ENCODE measurements around the gene MFAP3L.

Gene MFAP3L

DNA sequence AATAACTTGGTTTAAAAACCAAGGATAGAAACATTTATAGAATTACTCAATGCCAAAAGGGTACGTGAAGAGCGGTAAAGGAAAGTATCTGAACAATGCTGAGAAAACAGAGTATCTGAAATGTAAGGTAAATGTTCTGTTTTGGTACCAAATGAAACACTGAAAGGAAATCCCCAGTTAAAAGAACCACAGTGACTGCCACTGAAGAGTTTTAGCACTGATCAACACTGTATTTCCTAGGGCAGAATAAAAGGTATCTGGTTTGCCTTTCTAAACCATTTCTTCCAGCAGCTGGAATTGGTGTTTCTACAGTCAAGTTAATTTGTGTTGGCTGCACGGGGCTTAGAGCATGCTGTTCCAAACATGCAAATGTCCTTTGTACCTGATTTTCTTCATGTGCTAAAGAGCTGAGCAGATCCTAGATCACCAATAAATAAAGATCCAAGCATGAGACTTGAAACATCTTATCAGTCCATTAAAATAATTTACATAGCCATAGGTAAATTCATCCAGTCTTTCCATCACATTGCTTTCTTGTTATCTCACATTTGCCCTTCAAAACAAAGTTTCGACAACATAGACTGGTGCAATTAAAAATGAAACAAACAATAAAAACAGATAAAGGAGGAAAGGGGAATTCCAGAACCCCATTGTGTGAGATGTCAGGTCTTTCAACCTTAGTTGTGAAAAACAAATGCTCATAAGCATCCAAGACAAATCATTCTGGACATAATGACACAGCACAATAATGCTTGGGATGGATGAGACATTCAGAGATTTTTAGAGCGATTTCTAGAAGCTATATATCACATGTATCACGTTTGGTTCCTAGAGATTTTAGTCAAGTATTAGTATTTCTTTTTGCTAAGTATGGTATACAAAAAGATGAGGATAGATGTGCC, 38.6 kb downstream of the MFAP3L start:
- H3K9me3 ChIP-seq (ENCODE audit: control insufficient read depth, insufficient read depth, low read length): no peaks in the 10 kb centered on the region
- H3K4me1 ChIP-seq (ENCODE audit: insufficient read depth, low read length): peaks cover 13% of the 10 kb centered on the region
- H3K36me3 ChIP-seq (ENCODE audit: insufficient read depth, low read length): no peaks in the 10 kb centered on the region; the same call in 1 of the 2 replicates
- no peak overlapping the region for H3K9ac ChIP-seq (ENCODE audit: low read depth, low read length)

DNA sequence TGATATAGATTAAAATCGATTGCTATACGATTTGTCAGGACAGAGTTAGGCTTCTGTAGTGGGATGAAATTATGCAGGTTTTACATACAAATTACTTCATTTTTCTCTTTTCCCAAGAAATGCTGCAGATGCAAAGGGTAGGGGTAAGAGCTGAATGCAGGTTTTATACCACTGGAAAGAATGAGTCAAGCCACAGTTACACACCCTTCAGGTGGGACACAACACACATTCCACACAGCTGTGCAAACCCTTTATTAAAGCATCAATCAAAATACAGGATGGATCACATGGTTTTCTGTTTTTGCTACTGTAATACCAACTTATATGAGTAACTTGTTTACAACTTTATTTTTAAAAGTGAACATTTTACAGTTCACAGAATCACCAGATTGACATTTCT, 39.8 kb downstream of the MFAP3L start:
- peaks cover 13% of the 10 kb centered on the region for H3K4me1 ChIP-seq (ENCODE audit: insufficient read depth, low read length)
- no peaks in the 10 kb centered on the region for H3K9me3 ChIP-seq (ENCODE audit: control insufficient read depth, insufficient read depth, low read length)
- H3K9ac ChIP-seq (ENCODE audit: low read depth, low read length): no peak overlapping the region
- H3K36me3 ChIP-seq (ENCODE audit: insufficient read depth, low read length): no peaks in the 10 kb centered on the region; the same call in 1 of the 2 replicates

DNA sequence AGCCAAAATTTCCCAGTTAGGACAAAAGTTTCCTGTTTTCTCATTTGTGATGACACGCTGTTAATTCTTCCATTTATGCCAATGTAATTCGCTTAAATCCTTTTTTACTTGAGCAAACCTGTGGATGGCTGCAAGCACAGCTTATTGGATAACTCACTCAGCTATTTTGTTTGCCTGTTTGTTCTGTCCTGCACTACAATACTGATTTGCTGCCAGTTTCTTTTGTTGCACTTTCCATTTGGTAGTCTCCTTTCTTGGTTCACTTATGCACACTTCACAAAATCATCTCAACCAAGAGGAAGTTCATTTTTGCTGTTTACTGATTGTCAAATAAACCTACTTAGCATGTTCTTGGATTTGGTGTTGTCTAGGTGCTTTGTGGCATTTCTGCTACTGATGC, 40.3 kb downstream of the MFAP3L start:
- H3K4me1 ChIP-seq (ENCODE audit: insufficient read depth, low read length): peaks cover 13% of the 10 kb centered on the region
- no peaks in the 10 kb centered on the region; the same call in 1 of the 2 replicates for H3K36me3 ChIP-seq (ENCODE audit: insufficient read depth, low read length)
- no peak overlapping the region for H3K9ac ChIP-seq (ENCODE audit: low read depth, low read length)

DNA sequence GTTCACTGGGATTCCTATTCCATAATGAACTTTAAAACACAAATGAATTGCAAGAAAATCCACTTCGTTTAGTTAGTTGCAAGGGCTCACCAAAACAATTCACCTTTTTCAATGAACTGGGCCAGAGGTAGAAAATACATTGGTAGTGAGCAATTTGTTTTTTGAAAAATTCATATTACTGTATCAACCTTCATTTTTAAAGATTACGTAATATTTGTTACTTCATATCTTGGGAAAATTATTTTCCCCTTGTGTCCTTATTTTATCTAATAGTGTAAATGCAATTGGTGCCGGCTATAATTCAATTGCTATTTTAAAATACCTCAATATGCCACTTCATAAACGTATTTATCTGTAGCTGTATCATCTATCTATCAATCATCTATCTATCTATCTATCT, 41.5 kb downstream of the MFAP3L start:
- Histone ChIP-seq H3K36me3 (ENCODE audit: insufficient read depth, low read length) (no peaks in the 10 kb centered on the region; the same call in 1 of the 2 replicates), H3K9ac (ENCODE audit: low read depth, low read length) (no peak overlapping the region), H3K9me3 (ENCODE audit: control insufficient read depth, insufficient read depth, low read length) (no peaks in the 10 kb centered on the region), H3K4me1 (ENCODE audit: insufficient read depth, low read length) (peaks cover 13% of the 10 kb centered on the region)

More for the DNA sequence above, 40.3 kb downstream of the MFAP3L start:
- no peaks in the 10 kb centered on the region for H3K9me3 ChIP-seq (ENCODE audit: control insufficient read depth, insufficient read depth, low read length)

DNA sequence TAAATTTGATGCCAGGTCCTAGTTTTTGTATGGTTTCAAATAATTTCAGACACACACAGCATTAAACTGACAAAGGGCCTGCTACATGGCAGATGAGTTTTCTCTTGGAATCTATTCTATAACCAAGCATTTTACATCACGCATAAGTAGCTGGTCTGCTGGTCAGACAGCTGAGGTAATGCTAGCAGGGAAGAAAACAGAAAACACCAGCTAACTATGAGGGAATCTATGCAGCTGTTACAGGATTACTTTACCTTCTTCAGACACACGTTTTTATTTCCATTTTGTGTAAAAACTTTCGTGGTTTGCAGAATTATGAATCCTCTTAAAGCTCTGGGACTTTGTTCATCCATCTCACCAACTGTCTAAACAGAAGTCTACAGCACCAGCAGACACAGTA, 42.0 kb downstream of the MFAP3L start:
- Histone ChIP-seq H3K9ac (ENCODE audit: low read depth, low read length) (no peak overlapping the region), H3K4me1 (ENCODE audit: insufficient read depth, low read length) (peaks cover 13% of the 10 kb centered on the region), H3K36me3 (ENCODE audit: insufficient read depth, low read length) (no peaks in the 10 kb centered on the region), H3K9me3 (ENCODE audit: control insufficient read depth, insufficient read depth, low read length) (no peaks in the 10 kb centered on the region)

DNA sequence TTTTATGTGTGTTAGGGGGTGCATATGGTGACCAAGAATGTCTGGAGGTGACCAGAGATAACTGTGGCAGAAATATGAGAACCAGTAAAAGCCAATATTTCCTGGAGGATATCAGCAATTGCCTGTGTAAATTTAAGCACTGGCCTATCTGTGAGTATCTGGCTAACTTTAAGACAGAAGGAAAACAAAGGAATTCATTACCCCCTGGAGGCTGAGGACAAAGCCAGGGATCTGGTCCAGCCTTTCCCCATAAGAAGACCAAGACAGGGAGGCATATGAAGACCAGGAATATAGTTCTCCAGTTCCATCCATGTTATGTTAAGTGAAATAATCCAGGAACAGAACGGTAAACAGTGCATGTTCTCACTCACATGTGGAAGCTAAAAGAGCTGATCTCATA, 49.2 kb downstream of the MFAP3L start:
- Histone ChIP-seq H3K4me1 (ENCODE audit: insufficient read depth, low read length) (peaks cover 10% of the 10 kb centered on the region), H3K9ac (ENCODE audit: low read depth, low read length) (no peak overlapping the region), H3K36me3 (ENCODE audit: insufficient read depth, low read length) (no peaks in the 10 kb centered on the region), H3K9me3 (ENCODE audit: control insufficient read depth, insufficient read depth, low read length) (no peaks in the 10 kb centered on the region)

DNA sequence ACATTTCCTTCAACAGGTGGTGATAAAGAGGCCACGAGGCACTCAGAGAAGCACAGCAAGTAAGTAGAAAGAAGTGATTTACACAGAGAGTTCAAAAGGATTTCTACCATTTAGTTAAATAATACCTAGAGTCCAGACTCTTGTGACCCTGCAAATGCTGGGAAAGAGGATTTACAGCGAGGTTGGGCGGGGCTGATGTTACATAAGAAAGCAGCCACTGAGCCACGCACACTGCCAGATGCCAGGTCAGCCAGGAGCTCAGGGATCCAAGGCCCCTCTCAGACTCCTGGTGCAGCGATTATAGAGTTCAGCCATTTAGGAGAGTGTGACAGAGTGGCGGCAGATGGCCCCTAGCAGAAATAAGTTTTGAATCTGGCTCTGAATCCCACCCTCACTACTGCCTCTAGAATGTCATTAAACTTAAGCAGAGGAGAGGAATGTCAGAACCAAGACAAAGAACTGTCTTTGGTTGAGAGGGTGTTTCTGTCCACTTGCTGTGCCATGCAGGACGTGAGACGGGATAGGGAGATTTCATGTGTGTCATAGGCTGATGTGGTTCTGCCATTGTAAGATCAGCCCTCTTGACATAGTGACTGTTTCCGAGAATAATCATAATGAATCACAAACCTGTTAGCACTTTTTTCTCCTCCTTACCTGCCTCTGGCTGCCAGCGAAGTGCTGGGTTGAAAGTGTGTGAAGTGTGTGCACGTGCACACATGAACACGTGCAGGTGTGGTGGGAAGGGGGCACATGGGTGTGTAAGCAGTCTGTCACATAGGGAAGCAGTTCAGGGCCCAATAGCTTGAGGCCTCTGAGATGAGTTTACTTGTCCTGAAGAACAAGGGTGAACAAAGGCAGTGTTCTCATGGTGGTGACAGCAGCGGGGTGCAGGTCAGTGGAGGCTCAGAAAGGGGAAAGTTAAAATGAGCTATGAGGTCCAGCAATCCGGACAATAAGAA, 50.1 kb downstream of the MFAP3L start:
- Histone ChIP-seq H3K9me3 (ENCODE audit: control insufficient read depth, insufficient read depth, low read length) (no peaks in the 10 kb centered on the region), H3K4me1 (ENCODE audit: insufficient read depth, low read length) (peaks cover 10% of the 10 kb centered on the region), H3K36me3 (ENCODE audit: insufficient read depth, low read length) (no peaks in the 10 kb centered on the region), H3K9ac (ENCODE audit: low read depth, low read length) (no peak overlapping the region)

DNA sequence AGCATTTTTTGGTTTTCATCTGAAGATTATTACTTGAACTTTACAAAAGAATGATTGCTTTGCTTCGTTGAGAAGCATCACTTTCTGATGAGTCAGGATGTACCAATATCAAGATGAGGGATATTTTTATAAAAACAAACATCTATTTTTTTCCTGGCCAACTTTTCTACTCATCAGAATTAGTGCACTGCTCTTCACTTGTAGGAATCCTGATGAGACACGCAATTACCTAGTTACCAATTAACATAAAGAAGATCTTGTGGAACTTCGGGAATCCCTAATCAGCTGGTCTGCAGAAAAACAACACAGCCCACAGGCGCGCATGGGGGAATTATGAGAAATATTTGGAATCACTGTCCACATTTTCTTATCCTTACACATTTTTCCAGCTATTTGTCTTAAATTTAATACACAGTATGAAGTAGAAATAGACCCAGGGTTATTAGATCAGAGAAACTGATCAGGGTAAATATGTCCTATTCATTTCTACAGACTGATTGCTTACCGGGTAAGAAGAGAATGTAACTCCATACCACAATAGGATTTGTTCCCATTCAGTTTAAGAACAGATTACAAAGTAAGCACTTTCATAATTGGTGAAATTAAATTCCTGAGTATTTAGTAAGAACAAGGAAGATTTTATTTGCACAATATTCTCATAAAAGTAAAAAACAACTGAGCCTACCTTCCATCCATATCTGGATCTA, 50.9 kb downstream of the MFAP3L start:
- no peak overlapping the region for H3K9ac ChIP-seq (ENCODE audit: low read depth, low read length)
- peaks cover 10% of the 10 kb centered on the region for H3K4me1 ChIP-seq (ENCODE audit: insufficient read depth, low read length)
- H3K9me3 ChIP-seq (ENCODE audit: control insufficient read depth, insufficient read depth, low read length): no peaks in the 10 kb centered on the region
- H3K36me3 ChIP-seq (ENCODE audit: insufficient read depth, low read length): no peaks in the 10 kb centered on the region

DNA sequence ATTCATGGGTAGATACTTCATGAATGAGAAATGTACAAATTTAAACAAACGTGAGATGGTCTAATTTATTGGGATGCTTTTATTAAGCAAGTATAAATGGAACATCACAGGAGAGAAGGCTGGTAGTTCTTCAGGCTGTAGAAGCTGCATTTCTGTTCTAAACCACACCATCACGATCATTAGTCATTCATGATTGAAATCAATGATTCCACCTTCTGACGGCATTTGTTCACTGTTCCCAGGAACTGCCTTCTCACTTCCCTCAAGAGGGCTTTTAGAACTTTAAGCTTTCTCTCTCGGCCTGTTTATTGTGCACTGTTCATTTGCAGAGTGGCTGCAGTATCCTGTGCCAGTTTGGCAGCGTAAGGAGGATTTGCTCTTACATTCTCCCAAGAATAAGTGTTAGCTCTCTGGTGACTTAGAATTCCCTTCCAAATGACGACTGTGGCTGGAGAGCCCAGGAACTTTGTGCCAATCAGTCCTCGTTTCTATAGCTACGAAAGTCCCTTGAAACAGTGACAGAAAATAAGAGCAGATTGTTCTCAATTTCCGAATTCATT, 54.7 kb downstream of the MFAP3L start:
- Histone ChIP-seq H3K4me1 (ENCODE audit: insufficient read depth, low read length) (peaks cover 2% of the 10 kb centered on the region), H3K36me3 (ENCODE audit: insufficient read depth, low read length) (no peaks in the 10 kb centered on the region), H3K9ac (ENCODE audit: low read depth, low read length) (no peak overlapping the region), H3K9me3 (ENCODE audit: control insufficient read depth, insufficient read depth, low read length) (no peaks in the 10 kb centered on the region)

DNA sequence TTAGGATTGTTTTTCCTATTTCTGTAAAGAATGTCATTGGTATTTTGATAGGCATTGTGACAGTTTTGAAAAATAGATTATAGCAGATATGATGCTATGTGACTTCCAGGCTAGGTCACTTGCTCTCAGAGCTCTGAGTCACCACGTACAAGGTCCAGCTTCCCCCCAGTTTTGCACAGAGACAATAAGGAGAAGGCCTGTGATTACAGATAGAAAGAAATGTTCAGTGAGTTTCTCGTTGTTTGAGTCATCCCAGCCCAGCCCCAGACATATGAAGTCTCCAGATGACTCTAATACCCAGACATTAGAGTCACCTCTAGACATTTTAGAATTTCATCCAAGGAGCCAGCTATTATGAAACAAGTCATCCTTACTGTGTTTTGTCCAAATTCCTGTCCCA, 57.2 kb downstream of the MFAP3L start:
- Histone ChIP-seq H3K36me3 (ENCODE audit: insufficient read depth, low read length) (no peaks in the 10 kb centered on the region), H3K9ac (ENCODE audit: low read depth, low read length) (no peak overlapping the region), H3K4me1 (ENCODE audit: insufficient read depth, low read length) (no peaks in the 10 kb centered on the region), H3K9me3 (ENCODE audit: control insufficient read depth, insufficient read depth, low read length) (no peaks in the 10 kb centered on the region)

DNA sequence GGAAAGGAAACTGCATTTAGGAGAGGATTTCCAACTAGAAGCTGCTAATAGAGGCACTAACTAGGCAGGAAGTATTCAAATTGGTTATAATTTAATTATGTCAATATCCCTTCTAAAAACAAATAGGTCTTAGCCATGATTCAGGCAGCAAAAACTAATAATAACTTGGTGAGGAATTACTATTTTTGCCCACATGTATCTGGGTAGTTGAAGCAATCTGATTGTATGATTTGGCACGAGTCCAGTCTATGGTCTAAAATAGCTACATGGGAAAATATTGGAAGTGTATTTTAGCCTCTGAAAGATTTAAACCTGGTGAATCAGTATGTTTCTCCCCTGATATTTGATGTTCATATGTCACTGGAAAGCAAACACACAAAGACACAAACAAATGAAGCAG, 62.2 kb downstream of the MFAP3L start:
- H3K4me1 ChIP-seq (ENCODE audit: insufficient read depth, low read length): 0 out of 2 replicates have a peak, but pooled peaks cover 1% of the 10 kb centered on the region
- H3K9ac ChIP-seq (ENCODE audit: low read depth, low read length): no peak overlapping the region
- no peaks in the 10 kb centered on the region for H3K9me3 ChIP-seq (ENCODE audit: control insufficient read depth, insufficient read depth, low read length)
- no peaks in the 10 kb centered on the region for H3K36me3 ChIP-seq (ENCODE audit: insufficient read depth, low read length)

DNA sequence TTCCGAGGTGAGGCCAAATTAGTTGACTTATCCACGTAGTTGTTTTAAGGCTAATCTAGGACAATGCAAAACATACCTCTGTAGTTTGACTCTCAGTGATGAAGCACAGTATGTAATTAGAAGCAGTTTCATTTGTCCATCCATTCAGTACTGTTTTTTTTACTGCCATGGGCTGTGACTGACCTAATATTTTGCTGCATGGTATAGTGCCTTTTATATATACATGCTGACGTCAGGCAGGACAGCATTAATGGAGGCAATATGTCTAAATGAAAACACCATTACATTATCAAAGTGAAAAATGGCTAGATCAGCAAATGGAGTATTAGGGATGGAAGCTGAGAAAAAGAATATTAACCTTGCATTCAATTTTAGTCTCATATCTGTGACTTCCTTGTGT, 66.9 kb downstream of the MFAP3L start:
- H3K9ac ChIP-seq (ENCODE audit: low read depth, low read length): no peak overlapping the region
- no peaks in the 10 kb centered on the region for H3K36me3 ChIP-seq (ENCODE audit: insufficient read depth, low read length)
- no peaks in the 10 kb centered on the region for H3K9me3 ChIP-seq (ENCODE audit: control insufficient read depth, insufficient read depth, low read length)
- H3K4me1 ChIP-seq (ENCODE audit: insufficient read depth, low read length): 0 out of 2 replicates have a peak, but pooled peaks cover 12% of the 10 kb centered on the region

DNA sequence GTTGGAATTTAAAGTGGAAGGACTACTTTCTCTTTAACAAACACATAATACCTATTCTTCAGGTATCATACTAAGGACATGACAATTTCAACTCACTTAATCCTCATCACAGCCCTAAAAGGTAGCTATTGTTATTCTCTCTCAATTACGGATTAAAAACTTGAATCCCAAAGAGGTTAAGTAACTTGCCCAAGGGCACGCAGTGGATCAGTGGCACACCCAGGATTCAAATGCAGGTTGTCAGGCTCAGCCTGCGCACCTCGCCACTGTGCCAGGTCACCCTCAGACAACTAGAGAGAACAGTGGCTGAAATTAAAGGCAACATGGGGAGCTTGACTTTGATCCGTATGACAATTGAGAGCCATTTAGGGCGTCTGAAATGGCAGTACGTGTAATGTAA, 67.6 kb downstream of the MFAP3L start:
- no peaks in the 10 kb centered on the region for H3K36me3 ChIP-seq (ENCODE audit: insufficient read depth, low read length)
- H3K9me3 ChIP-seq (ENCODE audit: control insufficient read depth, insufficient read depth, low read length): no peaks in the 10 kb centered on the region
- H3K9ac ChIP-seq (ENCODE audit: low read depth, low read length): no peak overlapping the region
- 0 out of 2 replicates have a peak, but pooled peaks cover 12% of the 10 kb centered on the region for H3K4me1 ChIP-seq (ENCODE audit: insufficient read depth, low read length)

DNA sequence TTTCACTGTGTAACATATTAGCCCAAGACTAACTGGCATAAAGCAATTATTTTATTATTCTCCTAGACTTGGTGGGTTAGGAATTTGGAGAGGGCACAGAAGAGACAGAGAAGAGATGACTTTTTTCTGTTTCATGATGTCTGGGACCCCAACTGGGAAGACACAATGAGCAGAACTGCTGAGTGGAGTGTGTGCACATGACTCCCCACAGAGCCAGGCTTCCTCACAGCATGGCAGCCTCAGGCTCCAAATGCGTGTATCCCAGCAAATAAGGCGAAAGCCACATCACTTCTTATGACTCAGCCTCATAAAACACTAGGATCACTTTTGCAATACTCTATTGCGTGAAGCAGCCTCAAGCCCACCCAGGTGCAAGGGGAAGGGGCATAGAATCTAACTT, 68.4 kb downstream of the MFAP3L start:
- Histone ChIP-seq H3K36me3 (ENCODE audit: insufficient read depth, low read length) (no peaks in the 10 kb centered on the region), H3K9ac (ENCODE audit: low read depth, low read length) (no peak overlapping the region), H3K9me3 (ENCODE audit: control insufficient read depth, insufficient read depth, low read length) (no peaks in the 10 kb centered on the region), H3K4me1 (ENCODE audit: insufficient read depth, low read length) (0 out of 2 replicates have a peak, but pooled peaks cover 12% of the 10 kb centered on the region)

Measured in ES-I3 (cell line).